Stimulated activated naive CD4-positive, alpha-beta T cell treated with Interleukin-2 at 50 U/mL for 16 hours (primary cell): ENCODE data around the gene SPAG4.

Experiments
- DNase-seq: peaks from one replicate; lab custom pipeline; 2025; lab: John Stamatoyannopoulos, UW

The SPAG4 gene

GRCh38 chr20:35621560-35621946 is 5.9 kb downstream of the SPAG4 start:
- no peak for DNase-seq

DNA sequence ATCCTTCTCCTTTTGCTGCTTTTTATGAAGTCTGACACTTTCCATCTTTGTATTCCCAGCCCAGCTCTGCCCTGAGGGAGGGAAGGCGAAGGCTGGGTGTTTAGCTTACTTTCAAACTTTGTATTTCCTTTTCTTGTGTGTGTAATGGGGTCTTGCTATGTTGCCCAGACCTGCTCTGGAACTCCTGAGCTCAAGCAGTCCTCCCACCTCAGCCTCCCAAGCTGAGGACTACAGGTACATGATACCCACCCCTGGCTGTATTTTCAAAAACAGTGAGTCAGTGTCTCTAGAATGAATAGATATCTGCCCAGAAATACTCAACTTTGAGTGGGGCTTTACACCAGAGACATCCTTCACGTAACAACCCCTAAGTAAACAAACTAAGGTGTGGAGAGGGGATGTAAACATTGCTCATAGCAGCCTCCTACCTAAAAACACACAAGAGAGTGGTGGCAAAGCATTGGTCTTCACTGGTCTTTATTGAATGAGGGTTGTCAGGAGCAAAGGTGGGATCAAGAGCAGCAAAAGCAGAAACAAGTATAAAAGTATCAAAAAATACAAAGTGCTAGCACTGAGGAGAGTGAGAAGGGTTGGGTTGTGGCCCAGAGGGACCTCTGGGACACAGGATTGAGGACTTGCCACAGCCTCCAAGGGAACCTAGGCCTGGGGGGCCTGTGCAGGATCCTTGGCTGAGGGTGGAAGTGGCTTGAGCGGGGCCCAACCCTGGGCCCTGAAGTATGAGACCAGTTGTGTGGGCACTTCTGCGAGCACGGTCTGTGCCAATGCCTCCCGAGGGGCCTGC is 10.2 kb downstream of the SPAG4 start:
- DNase-seq = no peak

DNA sequence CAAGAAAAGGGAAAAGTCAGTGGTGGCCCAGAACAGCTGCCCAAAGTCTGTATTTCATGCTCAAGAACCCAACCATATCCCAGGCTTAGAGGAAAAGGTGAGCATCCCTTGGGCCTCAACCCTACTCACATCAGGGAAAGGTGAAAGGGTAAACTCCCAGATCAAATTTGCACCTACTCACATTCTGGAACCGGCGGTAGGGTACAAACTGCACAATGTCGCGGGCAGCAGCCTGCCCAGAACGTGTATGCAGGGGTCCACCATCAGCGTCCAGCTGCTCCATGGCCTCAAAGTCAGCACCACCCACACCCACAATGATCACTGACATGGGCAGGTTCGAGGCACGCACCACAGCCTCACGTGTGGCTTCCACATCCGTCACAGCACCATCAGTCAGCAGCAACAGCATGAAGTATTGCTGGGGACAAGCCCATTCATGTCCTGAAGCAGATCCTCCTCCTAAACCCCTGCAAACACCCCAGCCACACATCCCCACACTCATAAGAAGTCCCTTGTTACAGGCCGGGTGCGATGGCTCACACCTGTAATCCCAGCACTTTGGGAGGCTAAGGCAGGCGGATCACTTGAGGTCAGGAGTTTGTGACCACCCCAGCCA is 10.9 kb downstream of the SPAG4 start:
- DNase-seq = no peak

DNA sequence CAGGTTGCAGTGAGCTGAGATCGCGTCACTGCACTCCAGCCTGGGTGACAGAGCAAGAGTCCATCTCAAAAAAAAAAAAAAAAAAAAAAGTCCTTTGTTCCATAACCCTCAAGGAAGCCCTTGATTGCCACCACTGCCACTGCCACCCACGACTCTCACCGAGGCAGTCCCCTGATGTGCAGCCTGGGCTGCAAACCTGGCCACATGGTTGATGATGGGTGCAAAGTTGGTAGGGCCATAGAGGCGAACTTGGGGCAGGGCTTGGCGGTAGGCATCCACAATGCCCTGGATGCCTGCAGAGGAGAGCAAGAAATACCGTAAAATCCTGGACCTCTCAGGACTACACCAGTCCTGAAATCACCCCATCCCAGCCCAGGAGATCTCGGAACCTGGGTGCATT is 11.5 kb downstream of the SPAG4 start:
- no peak for DNase-seq

DNA sequence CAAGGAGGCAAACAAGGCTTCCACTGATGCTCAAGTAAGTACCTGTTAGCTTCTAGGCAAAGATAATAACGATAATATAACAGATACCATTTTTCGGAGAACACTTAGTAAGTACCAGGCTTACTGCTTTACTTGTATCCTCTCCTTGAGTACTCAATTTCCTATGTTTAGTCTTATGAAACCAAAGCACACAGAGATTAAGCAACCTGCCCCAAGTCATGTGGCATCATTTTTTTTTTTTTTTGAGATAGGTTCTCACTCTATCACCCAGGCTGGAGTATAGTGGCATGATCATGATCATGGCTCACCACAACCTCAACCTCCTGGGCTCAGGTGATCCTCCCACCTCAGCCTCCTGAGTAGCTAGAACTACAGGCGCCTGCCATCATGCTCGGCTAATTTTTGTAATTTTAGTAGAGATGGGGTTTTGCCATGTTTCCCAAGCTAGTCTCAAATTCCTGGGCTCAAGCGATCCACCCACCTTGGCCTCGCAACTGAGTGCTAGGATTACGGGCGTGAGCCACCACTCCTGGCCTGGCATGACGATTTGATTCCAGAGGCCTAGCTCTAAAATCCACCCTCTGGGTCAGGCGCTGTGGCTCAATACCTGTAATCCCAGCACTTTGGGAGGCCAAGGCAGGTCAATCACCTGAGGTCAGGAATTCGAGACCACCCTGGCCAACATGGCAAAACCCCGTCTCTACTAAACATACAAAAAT is 14.0 kb downstream of the SPAG4 start:
- no peak for DNase-seq

GRCh38 chr20:35630636-35631035 is 15.0 kb downstream of the SPAG4 start:
- DNase-seq = no peak

DNA sequence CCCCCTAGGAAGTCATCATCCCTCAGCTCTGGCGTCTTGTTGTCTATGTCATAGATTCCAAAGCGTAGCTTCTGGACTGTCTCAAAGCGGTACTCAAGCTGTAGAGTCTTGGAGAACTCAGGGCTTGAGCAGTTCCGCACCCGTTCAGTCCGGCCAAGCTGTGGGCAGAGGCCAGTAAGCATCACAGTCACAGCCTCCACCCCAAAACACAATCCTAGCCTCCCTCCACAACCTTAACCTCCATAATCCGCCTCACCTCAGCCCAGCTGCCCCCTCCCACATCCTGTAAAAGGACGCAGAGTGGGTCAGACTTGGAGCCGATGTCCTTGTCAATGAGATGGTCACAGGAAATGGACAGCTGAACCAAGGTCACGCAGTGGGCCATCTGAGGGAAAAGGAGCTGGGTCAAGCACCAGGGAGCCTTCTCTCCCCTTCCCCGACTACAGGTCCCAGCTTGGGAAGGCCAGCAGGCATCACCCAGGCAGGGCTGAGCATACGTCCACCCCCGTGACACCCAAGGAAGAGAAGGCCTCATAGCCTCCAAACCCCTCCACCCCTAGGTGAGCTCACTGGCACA is 17.0 kb downstream of the SPAG4 start:
- DNase-seq = no peak

DNA sequence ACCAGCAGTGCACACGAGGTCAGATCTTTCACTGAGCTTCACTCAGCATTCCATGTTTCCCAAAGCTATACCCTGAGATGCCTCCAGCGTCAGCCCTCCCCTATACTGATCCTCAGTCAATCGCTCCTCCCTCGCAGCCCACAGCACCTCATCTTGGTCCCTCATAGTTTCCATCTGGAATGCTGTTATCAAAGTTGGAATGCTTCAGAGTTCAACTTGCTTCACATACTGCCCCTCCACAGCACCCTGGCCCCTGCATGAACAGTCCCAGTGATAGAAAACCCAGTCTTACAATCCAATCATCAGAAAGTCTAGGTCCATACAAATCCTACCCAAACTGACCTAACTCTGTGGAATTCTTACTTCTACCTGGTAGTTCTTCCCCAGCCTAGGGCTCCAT is 20.0 kb downstream of the SPAG4 start:
- DNase-seq = no peak

- no peak for DNase-seq
These were observed 20.5 kb downstream of the SPAG4 start for GRCh38 chr20:35636095-35636494.

DNA sequence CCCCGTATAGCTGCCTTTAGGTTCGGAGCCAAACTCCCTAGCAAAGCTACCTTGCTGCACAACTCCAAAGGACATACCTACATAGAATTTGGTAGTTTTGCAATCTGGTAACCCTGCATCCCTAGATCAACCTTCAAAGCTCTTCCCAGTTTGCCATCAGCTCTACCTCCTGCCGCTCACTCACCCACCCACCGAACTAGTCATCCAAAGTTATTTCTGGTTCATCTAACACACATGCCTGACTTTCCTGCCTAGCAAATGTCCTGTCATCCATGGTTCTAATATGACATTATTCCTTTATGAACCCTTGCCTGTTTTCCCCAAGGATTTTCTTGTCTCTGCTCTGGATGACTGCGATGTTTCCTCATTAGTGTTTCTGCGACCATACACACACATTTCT is 21.6 kb downstream of the SPAG4 start:
- DNase-seq = no peak

- DNase-seq = no peak
These were observed 23.1 kb downstream of the SPAG4 start for GRCh38 chr20:35638751-35639150.

DNA sequence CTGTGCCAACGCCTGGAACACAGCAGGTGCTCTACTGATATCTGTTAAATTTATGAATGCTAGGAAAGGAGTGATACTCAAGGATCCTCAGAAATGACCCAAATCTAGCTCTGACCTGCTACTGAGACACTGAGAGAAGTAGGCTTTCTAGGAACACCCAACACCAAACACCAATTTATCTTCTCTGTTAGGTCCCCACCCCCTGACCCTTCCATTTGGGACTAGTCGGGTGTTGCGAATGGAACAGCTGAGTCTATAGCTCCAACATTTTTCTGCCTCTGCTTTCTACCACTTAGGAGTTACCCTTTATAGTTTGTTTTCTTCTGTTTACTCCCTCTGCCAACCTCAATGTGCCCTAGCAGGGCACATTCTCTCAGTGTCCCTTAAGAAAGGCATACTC is 25.1 kb downstream of the SPAG4 start:
- DNase-seq = no peak

- no peak for DNase-seq
These were observed 26.1 kb downstream of the SPAG4 start for GRCh38 chr20:35641743-35642142.

GRCh38 chr20:35643045-35643444 is 27.4 kb downstream of the SPAG4 start:
- DNase-seq = no peak

- DNase-seq = no peak
These were observed 29.2 kb downstream of the SPAG4 start for GRCh38 chr20:35644806-35645205.

- DNase-seq = no peak
These were observed 33.2 kb downstream of the SPAG4 start for GRCh38 chr20:35648836-35649235.

GRCh38 chr20:35650632-35651031 is 35.0 kb downstream of the SPAG4 start:
- no peak for DNase-seq

DNA sequence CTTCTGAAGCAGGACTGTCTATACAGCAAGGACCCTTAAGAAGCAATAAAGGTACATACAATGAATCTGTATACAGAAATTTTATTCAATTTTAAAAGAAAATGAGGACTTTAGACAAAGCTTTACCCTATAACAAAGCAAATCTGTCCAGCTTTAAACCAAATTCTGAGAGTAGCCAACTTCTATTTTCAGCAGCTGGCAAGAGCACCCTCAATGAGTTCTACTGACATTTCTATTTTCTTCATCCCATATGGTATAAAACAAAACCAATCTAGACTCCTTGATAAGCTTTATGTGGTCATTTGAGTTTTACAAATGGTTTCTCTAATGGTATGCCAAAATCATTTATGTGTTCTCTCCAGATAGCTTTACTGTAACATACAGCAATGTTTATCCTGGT is 36.3 kb downstream of the SPAG4 start:
- DNase-seq = no peak

- DNase-seq = no peak
These were observed 37.2 kb downstream of the SPAG4 start for GRCh38 chr20:35652641-35653429.

- DNase-seq = no peak
These were observed 37.8 kb downstream of the SPAG4 start for GRCh38 chr20:35653430-35653734.

GRCh38 chr20:35653893-35654292 is 38.3 kb downstream of the SPAG4 start:
- DNase-seq = no peak

DNA sequence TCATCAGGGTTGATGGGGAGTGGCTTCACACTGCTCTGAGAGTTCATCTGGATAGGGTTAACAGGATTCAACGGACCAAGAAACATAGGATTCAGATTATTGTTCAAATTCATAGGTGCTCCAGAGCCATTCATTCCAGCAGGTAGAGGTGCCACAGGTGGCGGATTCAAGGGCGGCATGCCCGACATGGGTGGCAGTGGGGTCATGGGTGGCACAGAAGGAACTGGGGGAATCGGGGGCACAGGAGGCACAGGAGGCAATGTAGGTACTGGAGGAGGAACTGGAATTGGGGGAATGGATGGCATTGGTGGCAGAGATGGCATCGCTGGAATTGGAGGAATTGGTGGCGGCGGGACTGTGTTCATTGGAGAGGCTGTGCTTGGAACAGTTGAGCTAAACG is 38.8 kb downstream of the SPAG4 start:
- no peak for DNase-seq
